Suprapubic skin (tissue), 4 donors: ENCODE measurements around the gene SLC7A9. TPM values are rescaled to one million over a fixed set of nuclear protein-coding genes. Genes with fewer than 3 reads are reported as not detected.

Experiments
- DNase-seq, 2 donors: peaks; one replicate each; pipeline ENCODE4 v3.0.0-alpha.2; 2019; ENCODE audit warnings: low spot score in 2 of 2
- H3K27ac ChIP-seq: fragments of 200-600 bp; sonication (generic); one replicate; pipeline ENCODE4 v1.5.1; 2019
- H3K27me3 ChIP-seq: fragments of 200-600 bp; sonication (generic); one replicate; pipeline ENCODE4 v1.5.1; 2019
- H3K36me3 ChIP-seq: fragments of 200-600 bp; sonication (generic); one replicate; pipeline ENCODE4 v1.5.1; 2019
- H3K4me1 ChIP-seq: fragments of 200-600 bp; sonication (generic); one replicate; pipeline ENCODE4 v1.5.1; 2019
- H3K4me3 ChIP-seq: fragments of 200-600 bp; sonication (generic); one replicate; pipeline ENCODE4 v1.5.1; 2019; ENCODE audit warnings: mild to moderate bottlenecking
- H3K9me3 ChIP-seq: fragments of 200-600 bp; sonication (generic); one replicate; pipeline ENCODE4 v1.5.1; 2019
- EP300 ChIP-seq: sonication (generic); formaldehyde crosslinking; IDR thresholded peaks from one replicate; pipeline ENCODE4 v1.6.1; 2017; ENCODE audit warnings: antibody characterized with exemption
- POLR2A ChIP-seq, 2 donors: fragments of 450-650 bp; IDR thresholded peaks; one replicate each; pipeline ENCODE4 v1.6.1; 2017; ENCODE audit warnings: antibody characterized with exemption in 2 of 2, mild to moderate bottlenecking in 2 of 2, moderate library complexity in 2 of 2
- POLR2AphosphoS5 ChIP-seq, 3 donors: sonication (generic); formaldehyde crosslinking; IDR thresholded peaks; one replicate each; pipeline ENCODE4 v1.6.1; 2017; ENCODE audit warnings: antibody characterized with exemption in 3 of 3
- WGBS: methylation state at CpG from one replicate; pipeline ENCODE4 v1.1.5; 2018; 5-methylcytosine and 5-hydroxymethylcytosine counted together
- total RNA-seq, 4 donors: library from RNA; depleted of rRNA; stranded (reverse); fragments of >200 nt; gene quantifications; one replicate each; pipeline ENCODE4 v1.1.0, GENCODE V29; 2016
- TF ChIP-seq, protein P1 (sequence below), 2 donors: fragments of 200-600 bp in 1 of 2; fragments of 450-650 bp in 1 of 2; sonication (generic) in 1 of 2; IDR thresholded peaks; one replicate each; pipeline ENCODE4 v1.5.1; 2016 to 2019; ENCODE audit warnings: antibody characterized with exemption in 2 of 2, mild to moderate bottlenecking in 1 of 2, moderate library complexity in 1 of 2

Gene SLC7A9
- total RNA-seq, 4 donors from 2014 or later = 0.40 to 1.7 (median 1.1) TPM; not detected in 1

DNA sequence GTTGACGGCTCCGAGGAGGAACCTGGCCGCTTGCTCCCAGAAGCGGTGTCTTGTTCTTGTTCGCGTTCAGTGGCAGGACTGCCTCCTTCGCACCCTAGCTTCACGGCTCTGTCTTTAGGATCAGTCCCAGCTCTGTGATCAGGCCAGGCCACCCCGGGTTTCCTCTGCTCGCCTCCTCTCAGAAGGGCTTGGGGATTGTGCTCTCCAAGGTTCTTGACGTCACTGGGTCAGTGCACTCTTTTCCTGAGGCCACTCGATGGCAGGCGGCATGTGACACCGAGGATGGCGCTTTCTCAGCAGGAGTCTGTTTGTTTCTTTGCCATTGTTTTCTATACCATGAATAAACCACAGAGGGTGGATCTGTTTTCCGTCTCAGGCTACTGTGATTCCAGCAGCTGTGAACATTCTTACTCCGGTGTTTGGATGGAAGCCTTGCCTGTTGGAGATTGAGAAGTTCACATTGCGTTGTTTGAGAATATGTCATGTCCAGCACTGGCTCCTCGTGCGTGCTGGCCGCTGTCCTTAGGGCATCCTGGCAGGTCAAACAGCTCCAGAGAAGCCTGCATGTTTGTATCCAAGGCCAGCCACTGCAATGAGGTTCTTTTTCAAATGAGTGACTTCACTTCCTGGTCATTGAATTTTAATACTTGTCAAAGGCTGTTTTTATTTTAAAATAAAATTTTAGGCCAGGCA lies 44.5 kb downstream of the SLC7A9 start:
- Histone ChIP-seq H3K27ac (no peak overlapping the region), H3K36me3 (no peaks in the 10 kb centered on the region), H3K27me3 (peaks cover 6% of the 10 kb centered on the region), H3K4me3 (no peak overlapping the region), H3K4me1 (no peaks in the 10 kb centered on the region), H3K9me3 (no peaks in the 10 kb centered on the region)
- DNase-seq = peak in 1 of 2 donors; percentile 63
- WGBS = 63% methylated on average over 21 of the region's 21 CpGs
- TF ChIP-seq, protein P1, sequence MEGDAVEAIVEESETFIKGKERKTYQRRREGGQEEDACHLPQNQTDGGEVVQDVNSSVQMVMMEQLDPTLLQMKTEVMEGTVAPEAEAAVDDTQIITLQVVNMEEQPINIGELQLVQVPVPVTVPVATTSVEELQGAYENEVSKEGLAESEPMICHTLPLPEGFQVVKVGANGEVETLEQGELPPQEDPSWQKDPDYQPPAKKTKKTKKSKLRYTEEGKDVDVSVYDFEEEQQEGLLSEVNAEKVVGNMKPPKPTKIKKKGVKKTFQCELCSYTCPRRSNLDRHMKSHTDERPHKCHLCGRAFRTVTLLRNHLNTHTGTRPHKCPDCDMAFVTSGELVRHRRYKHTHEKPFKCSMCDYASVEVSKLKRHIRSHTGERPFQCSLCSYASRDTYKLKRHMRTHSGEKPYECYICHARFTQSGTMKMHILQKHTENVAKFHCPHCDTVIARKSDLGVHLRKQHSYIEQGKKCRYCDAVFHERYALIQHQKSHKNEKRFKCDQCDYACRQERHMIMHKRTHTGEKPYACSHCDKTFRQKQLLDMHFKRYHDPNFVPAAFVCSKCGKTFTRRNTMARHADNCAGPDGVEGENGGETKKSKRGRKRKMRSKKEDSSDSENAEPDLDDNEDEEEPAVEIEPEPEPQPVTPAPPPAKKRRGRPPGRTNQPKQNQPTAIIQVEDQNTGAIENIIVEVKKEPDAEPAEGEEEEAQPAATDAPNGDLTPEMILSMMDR (IDR thresholded peaks at IDR 0.05) = no peak
- TF ChIP-seq POLR2AphosphoS5 (IDR thresholded peaks at IDR 0.05) = no peak
- TF ChIP-seq EP300 = no peak
- TF ChIP-seq POLR2A (IDR thresholded peaks at IDR 0.05) = no peak

DNA sequence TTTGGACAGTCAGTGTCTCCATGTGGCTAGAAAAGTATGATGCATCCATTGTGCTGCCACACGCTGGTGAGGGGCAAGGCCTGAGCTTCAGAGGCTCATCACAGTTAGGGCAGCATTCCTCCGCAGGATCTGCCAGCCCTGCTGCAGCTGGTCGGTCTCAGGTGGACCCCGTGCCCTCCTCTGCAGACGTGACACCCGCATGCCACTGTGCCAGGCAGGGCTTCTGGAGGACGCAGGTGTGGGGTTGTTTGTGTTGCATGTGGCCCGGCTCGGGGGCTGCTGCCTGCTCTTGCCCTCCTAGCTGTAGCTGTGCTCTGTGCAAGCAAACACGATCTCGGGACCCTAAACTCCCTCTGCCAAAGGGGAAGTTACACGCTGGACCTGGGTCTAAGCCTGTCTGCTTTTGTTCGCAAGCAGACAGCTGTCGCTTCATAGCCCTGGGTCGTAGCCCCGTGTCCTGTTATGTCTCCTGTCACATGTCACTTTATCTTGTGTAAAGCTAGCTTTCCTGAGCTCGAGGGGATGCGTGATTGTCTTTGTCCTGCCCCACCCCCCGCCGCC lies 45.3 kb downstream of the SLC7A9 start:
- WGBS = 19% methylated on average over 9 of the region's 20 CpGs
- no peaks in the 10 kb centered on the region for H3K36me3 ChIP-seq
- H3K4me1 ChIP-seq = no peaks in the 10 kb centered on the region
- no peaks in the 10 kb centered on the region for H3K9me3 ChIP-seq
- H3K27me3 ChIP-seq = peaks cover 13% of the 10 kb centered on the region
- DNase-seq = peak in 1 of 2 donors; percentile 63
- H3K4me3 ChIP-seq = no peak overlapping the region
- H3K27ac ChIP-seq = no peak overlapping the region
- no peak for TF ChIP-seq EP300
- TF ChIP-seq POLR2A (IDR thresholded peaks at IDR 0.05) = no peak
- no peak for TF ChIP-seq POLR2AphosphoS5 (IDR thresholded peaks at IDR 0.05)
- TF ChIP-seq, protein P1 (IDR thresholded peaks at IDR 0.05) = no peak

DNA sequence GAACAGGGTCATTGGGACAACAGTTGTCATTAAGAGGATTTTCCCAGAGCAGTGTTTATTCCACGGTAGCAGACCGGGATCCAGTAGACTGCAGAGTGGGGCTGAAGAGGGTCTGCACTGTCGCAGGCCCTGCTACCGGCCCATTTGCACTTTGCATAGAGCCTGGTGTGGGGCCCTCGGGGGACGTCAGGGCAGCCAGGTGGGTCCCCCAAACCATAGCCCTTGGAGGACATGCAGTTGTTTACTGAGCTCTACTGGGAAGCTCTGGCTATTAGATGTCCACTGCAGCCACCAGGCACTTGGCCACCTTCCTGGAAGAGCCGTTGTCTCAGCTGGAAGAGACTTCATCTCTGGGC lies 45.8 kb downstream of the SLC7A9 start:
- DNase-seq = peak in 1 of 2 donors; percentile 69
- 88% methylated on average over 5 of the region's 7 CpGs for WGBS
- no peaks in the 10 kb centered on the region for H3K9me3 ChIP-seq
- H3K27me3 ChIP-seq = peaks cover 13% of the 10 kb centered on the region
- no peak for TF ChIP-seq POLR2AphosphoS5 (IDR thresholded peaks at IDR 0.05)
- TF ChIP-seq EP300 = no peak
- no peak for TF ChIP-seq POLR2A (IDR thresholded peaks at IDR 0.05)
- TF ChIP-seq, protein P1 (IDR thresholded peaks at IDR 0.05) = no peak
- no peaks in the 10 kb centered on the region for H3K4me1 ChIP-seq
- no peaks in the 10 kb centered on the region for H3K36me3 ChIP-seq
- H3K27ac ChIP-seq = no peak overlapping the region
- H3K4me3 ChIP-seq = no peak overlapping the region

DNA sequence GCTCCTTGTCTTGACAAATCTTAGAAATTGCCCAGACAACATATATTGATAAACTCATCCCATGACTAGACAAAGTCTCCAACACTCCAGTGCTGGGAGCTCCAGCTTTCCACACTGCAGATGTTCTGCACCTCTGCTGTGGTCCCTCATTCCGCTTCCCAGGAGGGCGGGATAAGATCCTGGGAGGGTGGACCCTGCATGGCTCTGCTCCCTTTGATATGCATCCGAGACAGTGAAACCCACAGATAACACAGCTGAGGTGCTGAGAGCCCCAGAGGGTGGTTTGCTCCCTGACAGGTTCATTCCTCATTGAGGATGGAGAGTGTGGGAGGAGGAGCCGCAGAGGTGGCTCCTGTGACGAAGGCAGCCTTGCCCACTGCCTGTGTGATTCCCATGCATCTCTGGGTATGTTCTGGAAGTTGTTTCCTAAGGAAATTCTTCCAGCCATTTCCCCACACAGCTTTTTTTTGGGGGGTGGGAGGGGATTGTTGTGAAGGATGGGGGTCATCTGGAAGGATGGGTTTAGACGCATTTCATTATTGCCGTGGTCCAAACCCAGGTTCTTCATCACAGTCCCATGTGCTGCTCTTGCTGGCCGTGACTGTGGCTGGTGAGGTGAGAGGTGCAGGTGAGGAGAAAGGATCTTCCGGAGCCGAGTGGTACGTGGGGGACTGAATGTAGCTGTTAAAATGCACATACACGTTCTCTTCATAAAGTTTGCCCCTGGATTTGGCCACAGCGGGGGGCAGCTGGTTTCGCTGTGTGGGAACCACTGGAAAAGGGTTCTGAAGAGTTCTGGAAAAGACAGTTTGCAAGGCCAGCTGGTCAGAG lies 46.4 kb downstream of the SLC7A9 start:
- Histone ChIP-seq H3K27me3 (peaks cover 13% of the 10 kb centered on the region), H3K9me3 (no peaks in the 10 kb centered on the region), H3K4me1 (no peaks in the 10 kb centered on the region), H3K36me3 (no peaks in the 10 kb centered on the region), H3K4me3 (no peak overlapping the region), H3K27ac (no peak overlapping the region)
- 84% methylated on average over 14 of the region's 14 CpGs for WGBS
- DNase-seq = peak in 1 of 2 donors; percentile 65
- TF ChIP-seq, protein P1 (IDR thresholded peaks at IDR 0.05) = no peak
- no peak for TF ChIP-seq POLR2AphosphoS5 (IDR thresholded peaks at IDR 0.05)
- no peak for TF ChIP-seq EP300
- no peak for TF ChIP-seq POLR2A (IDR thresholded peaks at IDR 0.05)
